ENCODE measurements around the gene MLLT3. TPM values are rescaled to one million over a fixed set of nuclear protein-coding genes. Genes with fewer than 3 reads are reported as not detected.

The MLLT3 gene
- total RNA-seq, 1 donor from 2014 or later = 35.1 TPM

- H3K36me3 ChIP-seq (ENCODE audit: insufficient read depth, low read length) = no peaks in the 10 kb centered on the region
- no peak for FAIRE-seq
- H2AFZ ChIP-seq (ENCODE audit: low read depth, low read length) = no peak overlapping the region
- TF ChIP-seq CTCF (IDR thresholded peaks at IDR 0.05; ENCODE audit: insufficient read depth, low read depth, low read length) (no peak), EZH2 (IDR thresholded peaks at IDR 0.05; ENCODE audit: insufficient read depth, low read length) (no peak)
- Mint-ChIP-seq H3K4me1 (ENCODE audit: low read depth, unreplicated experiment) (peaks cover 8% of the 10 kb centered on the region), H3K4me3 (ENCODE audit: unreplicated experiment) (no peak overlapping the region), H3K27me3 (ENCODE audit: low read depth, unreplicated experiment) (no peaks in the 10 kb centered on the region), H3K9me3 (ENCODE audit: unreplicated experiment) (no peaks in the 10 kb centered on the region), H3K27ac (ENCODE audit: unreplicated experiment) (no peak overlapping the region), H3K36me3 (ENCODE audit: low read depth, unreplicated experiment) (peaks cover 2% of the 10 kb centered on the region)
- H3K4me2 ChIP-seq (ENCODE audit: low read length) = peak overlapping the region; percentile 62
- H3K4me1 ChIP-seq (ENCODE audit: insufficient read depth, low read length) = no peaks in the 10 kb centered on the region
- H4K20me1 ChIP-seq (ENCODE audit: insufficient read depth, low read length) = no peaks in the 10 kb centered on the region
- no peak overlapping the region for H3K9ac ChIP-seq (ENCODE audit: low read length)
- no peaks in the 10 kb centered on the region for H3K9me3 ChIP-seq (ENCODE audit: insufficient read depth, low read depth, low read length)
- DNase-seq (ENCODE audit: low read depth) = peak; percentile 35
- H3K4me3 ChIP-seq (ENCODE audit: insufficient read depth, low read depth, low read length) = no peak overlapping the region
- no peaks in the 10 kb centered on the region for H3K79me2 ChIP-seq (ENCODE audit: insufficient read depth, low read length)
- no peak overlapping the region for H3K27ac ChIP-seq (ENCODE audit: low read depth, low read length)
- no peaks in the 10 kb centered on the region for H3K27me3 ChIP-seq (ENCODE audit: insufficient read depth, low read length)
These were observed 281.8 kb downstream of the MLLT3 start for GRCh38 chr9:20340511-20340861.

GRCh38 chr9:20335668-20336332 is 286.5 kb downstream of the MLLT3 start:
- H3K27me3 ChIP-seq (ENCODE audit: insufficient read depth, low read length) = no peaks in the 10 kb centered on the region
- H3K4me1 Mint-ChIP-seq (ENCODE audit: low read depth, unreplicated experiment) = peaks cover 8% of the 10 kb centered on the region
- no peaks in the 10 kb centered on the region for H3K36me3 Mint-ChIP-seq (ENCODE audit: low read depth, unreplicated experiment)
- no peaks in the 10 kb centered on the region for H4K20me1 ChIP-seq (ENCODE audit: insufficient read depth, low read length)
- H3K4me2 ChIP-seq (ENCODE audit: low read length) = no peak overlapping the region
- no peak overlapping the region for H3K4me3 Mint-ChIP-seq (ENCODE audit: unreplicated experiment)
- H3K36me3 ChIP-seq (ENCODE audit: insufficient read depth, low read length) = no peaks in the 10 kb centered on the region
- H3K27ac Mint-ChIP-seq (ENCODE audit: unreplicated experiment) = no peak overlapping the region
- no peak overlapping the region for H3K9ac ChIP-seq (ENCODE audit: low read length)
- H3K4me1 ChIP-seq (ENCODE audit: insufficient read depth, low read length) = no peaks in the 10 kb centered on the region
- no peaks in the 10 kb centered on the region for H3K27me3 Mint-ChIP-seq (ENCODE audit: low read depth, unreplicated experiment)
- H3K9me3 ChIP-seq (ENCODE audit: insufficient read depth, low read depth, low read length) = no peaks in the 10 kb centered on the region
- TF ChIP-seq EZH2 (IDR thresholded peaks at IDR 0.05; ENCODE audit: insufficient read depth, low read length) (no peak), CTCF (IDR thresholded peaks at IDR 0.05; ENCODE audit: insufficient read depth, low read depth, low read length) (no peak)
- no peaks in the 10 kb centered on the region for H3K9me3 Mint-ChIP-seq (ENCODE audit: unreplicated experiment)
- H2AFZ ChIP-seq (ENCODE audit: low read depth, low read length) = no peak overlapping the region
- H3K27ac ChIP-seq (ENCODE audit: low read depth, low read length) = no peak overlapping the region
- FAIRE-seq (no peak), DNase-seq (ENCODE audit: low read depth) (no peak)
- no peak overlapping the region for H3K4me3 ChIP-seq (ENCODE audit: insufficient read depth, low read depth, low read length)
- no peaks in the 10 kb centered on the region for H3K79me2 ChIP-seq (ENCODE audit: insufficient read depth, low read length)

DNA sequence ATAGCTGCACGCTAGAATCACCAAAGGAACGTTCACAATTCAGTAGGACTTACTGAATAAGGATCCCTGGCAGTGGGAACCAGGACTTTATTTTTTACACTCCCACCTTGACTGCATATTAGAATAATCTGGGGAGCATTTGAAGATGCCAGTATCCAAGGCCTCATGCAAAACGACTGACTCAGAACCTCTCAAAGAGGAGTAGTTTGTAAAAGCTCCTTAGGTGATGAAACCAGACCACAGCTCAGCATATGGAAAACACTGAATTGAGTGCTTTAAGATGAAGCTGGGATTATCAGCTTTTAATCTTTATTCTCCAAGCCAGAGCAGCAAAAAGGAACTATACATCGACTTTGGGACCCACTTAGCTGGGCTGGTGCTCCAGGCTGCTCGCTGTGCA is 288.3 kb downstream of the MLLT3 start:
- Mint-ChIP-seq H3K36me3 (ENCODE audit: low read depth, unreplicated experiment) (no peaks in the 10 kb centered on the region), H3K27ac (ENCODE audit: unreplicated experiment) (no peak overlapping the region), H3K9me3 (ENCODE audit: unreplicated experiment) (no peaks in the 10 kb centered on the region), H3K27me3 (ENCODE audit: low read depth, unreplicated experiment) (no peaks in the 10 kb centered on the region), H3K4me3 (ENCODE audit: unreplicated experiment) (no peak overlapping the region), H3K4me1 (ENCODE audit: low read depth, unreplicated experiment) (no peaks in the 10 kb centered on the region)
- H3K36me3 ChIP-seq (ENCODE audit: insufficient read depth, low read length) = no peaks in the 10 kb centered on the region
- no peak for DNase-seq (ENCODE audit: low read depth)
- H3K9me3 ChIP-seq (ENCODE audit: insufficient read depth, low read depth, low read length) = no peaks in the 10 kb centered on the region
- no peaks in the 10 kb centered on the region for H4K20me1 ChIP-seq (ENCODE audit: insufficient read depth, low read length)
- H3K4me1 ChIP-seq (ENCODE audit: insufficient read depth, low read length) = no peaks in the 10 kb centered on the region
- no peak overlapping the region for H3K9ac ChIP-seq (ENCODE audit: low read length)
- no peaks in the 10 kb centered on the region for H3K27me3 ChIP-seq (ENCODE audit: insufficient read depth, low read length)
- no peaks in the 10 kb centered on the region for H3K79me2 ChIP-seq (ENCODE audit: insufficient read depth, low read length)
- TF ChIP-seq EZH2 (IDR thresholded peaks at IDR 0.05; ENCODE audit: insufficient read depth, low read length) (no peak), CTCF (IDR thresholded peaks at IDR 0.05; ENCODE audit: insufficient read depth, low read depth, low read length) (no peak)
- no peak overlapping the region for H2AFZ ChIP-seq (ENCODE audit: low read depth, low read length)
- no peak overlapping the region for H3K4me2 ChIP-seq (ENCODE audit: low read length)
- no peak for FAIRE-seq
- H3K27ac ChIP-seq (ENCODE audit: low read depth, low read length) = no peak overlapping the region
- no peak overlapping the region for H3K4me3 ChIP-seq (ENCODE audit: insufficient read depth, low read depth, low read length)
